ENCODE measurements around the gene CNTNAP2. TPM values are rescaled to one million over a fixed set of nuclear protein-coding genes. Genes with fewer than 3 reads are reported as not detected.

CNTNAP2 gene
- total and polyA plus RNA-seq, 8 donors = 0.09 to 1.1 (median 0.38) TPM

DNA sequence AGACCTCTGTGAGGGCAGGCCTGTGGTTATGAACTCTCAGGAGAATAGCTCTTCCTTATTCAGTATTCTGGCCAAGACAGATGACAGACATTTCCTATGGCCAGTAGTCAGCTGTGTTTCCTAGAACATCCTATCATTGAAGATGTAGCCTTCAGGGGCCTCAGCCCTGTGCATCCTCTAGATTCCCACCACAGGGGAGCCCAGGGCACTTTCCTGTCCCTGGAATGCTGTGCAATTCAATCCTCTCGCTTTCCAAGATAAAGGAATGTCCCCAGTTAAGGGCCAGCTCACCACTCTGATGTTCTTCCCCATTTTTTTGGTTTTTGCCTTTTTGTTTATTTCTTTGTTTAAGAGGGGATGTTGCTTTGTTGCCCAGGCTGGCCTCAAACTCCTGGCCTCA lies 1895.2 kb downstream of the CNTNAP2 start:
- H3K36me3 ChIP-seq = no peaks in the 10 kb centered on the region
- ATAC-seq (no peak), FAIRE-seq (no peak), DNase-seq (no peak)
- WGBS, 2 donors = 75 to 82% methylated on average over 1 of the region's 1 CpG
- TF ChIP-seq, protein P1, sequence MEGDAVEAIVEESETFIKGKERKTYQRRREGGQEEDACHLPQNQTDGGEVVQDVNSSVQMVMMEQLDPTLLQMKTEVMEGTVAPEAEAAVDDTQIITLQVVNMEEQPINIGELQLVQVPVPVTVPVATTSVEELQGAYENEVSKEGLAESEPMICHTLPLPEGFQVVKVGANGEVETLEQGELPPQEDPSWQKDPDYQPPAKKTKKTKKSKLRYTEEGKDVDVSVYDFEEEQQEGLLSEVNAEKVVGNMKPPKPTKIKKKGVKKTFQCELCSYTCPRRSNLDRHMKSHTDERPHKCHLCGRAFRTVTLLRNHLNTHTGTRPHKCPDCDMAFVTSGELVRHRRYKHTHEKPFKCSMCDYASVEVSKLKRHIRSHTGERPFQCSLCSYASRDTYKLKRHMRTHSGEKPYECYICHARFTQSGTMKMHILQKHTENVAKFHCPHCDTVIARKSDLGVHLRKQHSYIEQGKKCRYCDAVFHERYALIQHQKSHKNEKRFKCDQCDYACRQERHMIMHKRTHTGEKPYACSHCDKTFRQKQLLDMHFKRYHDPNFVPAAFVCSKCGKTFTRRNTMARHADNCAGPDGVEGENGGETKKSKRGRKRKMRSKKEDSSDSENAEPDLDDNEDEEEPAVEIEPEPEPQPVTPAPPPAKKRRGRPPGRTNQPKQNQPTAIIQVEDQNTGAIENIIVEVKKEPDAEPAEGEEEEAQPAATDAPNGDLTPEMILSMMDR (IDR thresholded peaks at IDR 0.05) = no peak
- intact Hi-C loops (cut with DNase I) = no loop called here
- peaks cover 0 to 18% (median 0%) of the 10 kb centered on the region in 4 donors for H3K27me3 ChIP-seq
- no peak overlapping the region for H3K27ac ChIP-seq
- H3K4me3 ChIP-seq = no peak overlapping the region
- H3K4me1 ChIP-seq = no peaks in the 10 kb centered on the region
- H3K9me3 ChIP-seq = no peaks in the 10 kb centered on the region

GRCh38 chr7:148014001-148014400 lies 1897.4 kb downstream of the CNTNAP2 start:
- intact Hi-C loops (cut with DNase I) = no loop called here
- Histone ChIP-seq H3K27me3 (peaks cover 0 to 18% (median 0%) of the 10 kb centered on the region in 4 donors), H3K4me3 (no peak overlapping the region), H3K4me1 (no peaks in the 10 kb centered on the region), H3K36me3 (no peaks in the 10 kb centered on the region), H3K9me3 (no peaks in the 10 kb centered on the region), H3K27ac (no peak overlapping the region)
- ATAC-seq (no peak), DNase-seq (no peak), FAIRE-seq (no peak)
- TF ChIP-seq, protein P1 (IDR thresholded peaks at IDR 0.05) = no peak
- 82% methylated on average over 6 of the region's 6 CpGs for WGBS, 2 donors

- no peak for DNase-seq
- no peak overlapping the region for H3K27ac ChIP-seq
- 75 to 79% methylated on average over 4 of the region's 4 CpGs for WGBS, 2 donors
- no peaks in the 10 kb centered on the region for H3K9me3 ChIP-seq
- FAIRE-seq = no peak
- ATAC-seq = no peak
- H3K4me3 ChIP-seq = no peak overlapping the region
- H3K36me3 ChIP-seq = no peaks in the 10 kb centered on the region
- TF ChIP-seq, protein P1 (IDR thresholded peaks at IDR 0.05) = no peak
- H3K27me3 ChIP-seq = peaks cover 0 to 18% (median 0%) of the 10 kb centered on the region in 4 donors
- intact Hi-C loops (cut with DNase I) = no loop called here
- no peaks in the 10 kb centered on the region for H3K4me1 ChIP-seq
Observed at GRCh38 chr7:148014541-148014940, 1897.9 kb downstream of the CNTNAP2 start.

DNA sequence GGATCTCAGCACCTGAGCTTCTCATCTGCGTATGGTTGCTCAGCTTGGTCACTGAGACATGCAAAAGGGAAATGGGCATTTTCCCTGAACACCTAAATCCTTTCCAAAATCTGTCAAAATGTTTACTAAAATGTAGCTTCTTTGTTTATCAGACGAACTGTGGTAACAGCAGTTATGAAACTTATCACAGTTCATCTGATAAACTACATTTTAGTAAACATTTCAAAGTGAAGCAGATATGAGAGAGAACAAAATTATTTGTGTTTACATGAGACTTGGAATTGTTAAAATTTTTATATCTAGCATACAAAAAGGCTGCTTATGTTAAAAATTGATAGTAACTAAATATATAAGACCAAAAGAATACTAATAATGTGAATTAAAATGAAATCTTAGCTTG lies 1900.5 kb downstream of the CNTNAP2 start:
- Histone ChIP-seq H3K27ac (no peak overlapping the region), H3K4me1 (no peaks in the 10 kb centered on the region), H3K9me3 (no peaks in the 10 kb centered on the region), H3K27me3 (no peaks in the 10 kb centered on the region), H3K4me3 (no peak overlapping the region), H3K36me3 (no peaks in the 10 kb centered on the region)
- FAIRE-seq = no peak
- ATAC-seq = no peak
- intact Hi-C loops (cut with DNase I) = no loop called here
- 41 to 56% methylated on average over 2 of the region's 2 CpGs for WGBS, 2 donors
- TF ChIP-seq, protein P1 (IDR thresholded peaks at IDR 0.05) = no peak
- DNase-seq = no peak

DNA sequence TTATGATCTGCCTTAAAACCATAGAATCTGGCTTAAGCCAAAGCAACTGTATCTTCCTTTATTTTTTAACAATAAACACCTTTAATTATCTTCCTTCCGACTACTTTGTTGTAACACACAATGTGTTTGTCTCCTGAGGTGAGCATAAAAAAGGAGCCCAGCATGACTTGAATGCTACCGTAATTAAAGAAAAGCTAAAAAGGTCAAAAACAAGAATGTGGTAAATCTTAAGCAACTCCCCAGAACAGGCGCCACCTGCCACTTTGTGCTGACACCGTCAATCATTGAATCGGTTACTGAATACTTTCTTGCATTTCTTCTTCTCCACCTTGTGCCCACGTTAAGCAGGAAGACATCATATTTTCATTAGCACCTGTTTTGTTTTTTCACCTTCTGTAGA lies 1904.1 kb downstream of the CNTNAP2 start:
- no peaks in the 10 kb centered on the region for H3K4me1 ChIP-seq
- FAIRE-seq = no peak
- WGBS, 2 donors = 68 to 71% methylated on average over 6 of the region's 6 CpGs
- no peak for DNase-seq
- no peaks in the 10 kb centered on the region for H3K9me3 ChIP-seq
- ATAC-seq = no peak
- no peaks in the 10 kb centered on the region for H3K36me3 ChIP-seq
- H3K27me3 ChIP-seq = no peaks in the 10 kb centered on the region
- no peak overlapping the region for H3K27ac ChIP-seq
- TF ChIP-seq, protein P1 (IDR thresholded peaks at IDR 0.05) = no peak
- no peak overlapping the region for H3K4me3 ChIP-seq
- intact Hi-C loops (cut with DNase I) = no loop called here
